Measurements from ENCODE around the gene DZANK1. TPM values are rescaled to one million over a fixed set of nuclear protein-coding genes. Genes with fewer than 3 reads are reported as not detected.
"Not testable (repeated sequence)": the region's sequence is repeated elsewhere in the genome, so short reads cannot be mapped to it uniquely, and the experiment has no call there.

Gene DZANK1
- total RNA-seq, 1 donor from 2014 or later, result 8.3 TPM

DNA sequence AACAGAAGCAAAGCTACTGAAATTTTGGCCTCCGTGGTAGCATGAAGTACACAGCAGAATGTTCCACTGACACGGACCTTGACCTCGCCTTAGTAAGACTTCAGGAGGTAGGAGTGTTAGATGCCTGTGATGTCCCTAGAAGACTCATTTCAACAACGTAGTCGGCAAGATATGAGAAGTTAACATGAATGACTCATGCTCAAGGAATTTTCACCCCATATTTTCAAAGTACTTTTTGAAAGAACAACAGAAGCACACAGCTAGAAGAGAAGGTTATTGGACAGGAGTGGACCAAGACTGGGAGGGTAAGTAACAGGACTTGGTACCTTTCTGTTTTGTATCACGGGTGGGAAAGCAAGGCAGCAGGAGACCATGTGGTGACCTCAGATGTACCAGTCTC is 78.0 kb downstream of the DZANK1 start:
- Histone ChIP-seq H3K4me3 (no peak overlapping the region), H3K79me2 (ENCODE audit: low read depth) (no peaks in the 10 kb centered on the region), H3F3A (ENCODE audit: low read depth) (no peaks in the 10 kb centered on the region), H2AFZ (replicated peaks) (no peak overlapping the region), H3K27ac (no peak overlapping the region), H3K9me3 (ENCODE audit: low read depth) (no peaks in the 10 kb centered on the region), H3K36me3 (no peaks in the 10 kb centered on the region), H4K20me1 (ENCODE audit: low read depth) (no peaks in the 10 kb centered on the region), H3K9ac (no peak overlapping the region), H3K4me2 (no peak overlapping the region), H3K27me3 (no peaks in the 10 kb centered on the region), H3K4me1 (peaks cover 2% of the 10 kb centered on the region)
- TF ChIP-seq, protein P1, sequence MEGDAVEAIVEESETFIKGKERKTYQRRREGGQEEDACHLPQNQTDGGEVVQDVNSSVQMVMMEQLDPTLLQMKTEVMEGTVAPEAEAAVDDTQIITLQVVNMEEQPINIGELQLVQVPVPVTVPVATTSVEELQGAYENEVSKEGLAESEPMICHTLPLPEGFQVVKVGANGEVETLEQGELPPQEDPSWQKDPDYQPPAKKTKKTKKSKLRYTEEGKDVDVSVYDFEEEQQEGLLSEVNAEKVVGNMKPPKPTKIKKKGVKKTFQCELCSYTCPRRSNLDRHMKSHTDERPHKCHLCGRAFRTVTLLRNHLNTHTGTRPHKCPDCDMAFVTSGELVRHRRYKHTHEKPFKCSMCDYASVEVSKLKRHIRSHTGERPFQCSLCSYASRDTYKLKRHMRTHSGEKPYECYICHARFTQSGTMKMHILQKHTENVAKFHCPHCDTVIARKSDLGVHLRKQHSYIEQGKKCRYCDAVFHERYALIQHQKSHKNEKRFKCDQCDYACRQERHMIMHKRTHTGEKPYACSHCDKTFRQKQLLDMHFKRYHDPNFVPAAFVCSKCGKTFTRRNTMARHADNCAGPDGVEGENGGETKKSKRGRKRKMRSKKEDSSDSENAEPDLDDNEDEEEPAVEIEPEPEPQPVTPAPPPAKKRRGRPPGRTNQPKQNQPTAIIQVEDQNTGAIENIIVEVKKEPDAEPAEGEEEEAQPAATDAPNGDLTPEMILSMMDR (IDR thresholded peaks at IDR 0.05), result no peak
- TF ChIP-seq EZH2 (IDR thresholded peaks at IDR 0.05) (no peak), EZH2phosphoT487 (IDR thresholded peaks at IDR 0.05) (no peak)
- H3K36me3 Mint-ChIP-seq, result peaks cover 6% of the 10 kb centered on the region
- DNase-seq (ENCODE audit: low spot score), result no peak
- H3K27me3 Mint-ChIP-seq (ENCODE audit: insufficient read depth, low read depth), result no peaks in the 10 kb centered on the region
- no peaks in the 10 kb centered on the region for H3K4me1 Mint-ChIP-seq
- no peak overlapping the region for H3K4me3 Mint-ChIP-seq
- H3K9me3 Mint-ChIP-seq, result no peaks in the 10 kb centered on the region
- H3K27ac Mint-ChIP-seq, result no peak overlapping the region

DNA sequence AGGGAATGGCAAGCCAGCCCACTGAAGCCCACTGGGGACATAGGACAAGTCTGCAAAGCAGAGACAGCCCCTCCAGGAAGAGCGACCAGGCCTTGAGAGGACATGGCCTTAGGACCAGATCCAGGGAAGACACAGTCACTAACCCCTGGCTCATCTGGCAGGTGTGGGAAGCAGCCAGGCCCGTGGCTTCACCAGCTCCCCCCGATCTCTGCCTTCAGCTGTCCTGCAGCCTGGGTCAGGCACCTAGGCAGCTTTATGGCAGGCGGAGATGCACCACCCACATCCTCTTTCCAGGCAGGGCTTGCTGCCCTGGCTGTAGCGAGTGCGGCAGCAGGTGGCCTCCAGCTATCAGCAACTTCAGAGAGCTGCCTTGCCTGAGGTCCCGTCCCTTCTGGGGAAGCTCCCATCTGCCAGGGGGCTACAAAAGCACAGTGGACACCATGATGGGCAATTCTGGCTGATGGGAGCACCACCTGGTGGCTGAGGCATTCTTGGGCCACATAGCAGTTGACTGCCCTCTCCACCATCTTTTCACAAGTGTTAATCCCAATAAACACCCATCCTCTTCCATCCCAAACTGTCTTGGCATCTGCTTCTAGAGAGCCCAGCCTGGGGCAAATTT is 85.8 kb downstream of the DZANK1 start:
- Histone ChIP-seq H3F3A (ENCODE audit: low read depth) (no peaks in the 10 kb centered on the region), H3K27me3 (no peaks in the 10 kb centered on the region), H3K4me3 (no peak overlapping the region), H3K79me2 (ENCODE audit: low read depth) (no peaks in the 10 kb centered on the region), H4K20me1 (ENCODE audit: low read depth) (no peaks in the 10 kb centered on the region), H2AFZ (replicated peaks) (peak overlapping the region; percentile 68), H3K36me3 (no peaks in the 10 kb centered on the region), H3K4me1 (no peaks in the 10 kb centered on the region), H3K4me2 (no peak overlapping the region), H3K27ac (no peak overlapping the region), H3K9me3 (ENCODE audit: low read depth) (no peaks in the 10 kb centered on the region), H3K9ac (no peak overlapping the region)
- no peak overlapping the region for H3K4me3 Mint-ChIP-seq
- peaks cover 9% of the 10 kb centered on the region for H3K27me3 Mint-ChIP-seq (ENCODE audit: insufficient read depth, low read depth)
- no peak for TF ChIP-seq EZH2 (IDR thresholded peaks at IDR 0.05)
- TF ChIP-seq, protein P1 (IDR thresholded peaks at IDR 0.05), result peak; percentile 27
- peak; percentile 37 for DNase-seq (ENCODE audit: low spot score)
- no peaks in the 10 kb centered on the region for H3K9me3 Mint-ChIP-seq
- H3K27ac Mint-ChIP-seq, result no peak overlapping the region
- no peaks in the 10 kb centered on the region for H3K4me1 Mint-ChIP-seq
- H3K36me3 Mint-ChIP-seq, result no peaks in the 10 kb centered on the region

DNA sequence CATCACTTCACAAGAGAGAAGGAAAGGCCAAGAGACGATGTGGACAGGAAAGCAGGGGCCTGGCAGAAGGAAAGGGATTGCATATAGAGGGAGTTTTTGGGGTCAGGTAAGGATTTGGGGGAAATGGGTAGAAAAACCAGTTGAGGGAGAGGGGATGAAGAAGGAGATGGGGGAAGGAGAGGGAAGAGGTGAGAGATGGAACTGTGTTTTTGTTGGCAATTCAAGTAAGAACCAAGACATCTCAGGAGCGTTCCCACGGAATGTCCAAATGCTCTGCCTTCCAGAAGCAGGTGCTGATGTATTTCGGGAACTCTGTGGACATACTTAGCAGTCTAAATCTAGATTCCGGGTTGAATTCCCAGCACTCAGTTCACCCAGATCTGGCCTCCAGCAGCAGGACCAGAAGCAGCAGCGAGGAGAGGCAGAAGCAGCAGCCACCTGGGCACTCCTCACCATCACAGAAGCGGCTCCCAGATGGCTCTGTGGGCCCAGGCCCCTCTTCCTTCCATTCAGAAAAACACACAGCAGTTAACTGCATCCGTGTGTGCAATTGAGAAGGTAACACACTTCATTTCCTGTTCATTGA is 88.8 kb downstream of the DZANK1 start:
- no peaks in the 10 kb centered on the region for H3K4me1 Mint-ChIP-seq
- no peak overlapping the region for H3K9ac ChIP-seq
- no peaks in the 10 kb centered on the region for H3K9me3 ChIP-seq (ENCODE audit: low read depth)
- no peaks in the 10 kb centered on the region for H3K4me1 ChIP-seq
- H3F3A ChIP-seq (ENCODE audit: low read depth), result no peaks in the 10 kb centered on the region
- no peak overlapping the region for H3K4me3 Mint-ChIP-seq
- no peak for DNase-seq (ENCODE audit: low spot score)
- H3K4me3 ChIP-seq, result no peak overlapping the region
- H3K36me3 ChIP-seq, result no peaks in the 10 kb centered on the region
- no peak overlapping the region for H3K4me2 ChIP-seq
- TF ChIP-seq, protein P1 (IDR thresholded peaks at IDR 0.05), result no peak
- TF ChIP-seq EZH2phosphoT487 (IDR thresholded peaks at IDR 0.05) (no peak), EZH2 (IDR thresholded peaks at IDR 0.05) (no peak)
- H3K27me3 ChIP-seq, result no peaks in the 10 kb centered on the region
- no peaks in the 10 kb centered on the region for H3K9me3 Mint-ChIP-seq
- no peaks in the 10 kb centered on the region for H3K36me3 Mint-ChIP-seq
- H3K27ac Mint-ChIP-seq, result no peak overlapping the region
- peaks cover 9% of the 10 kb centered on the region for H3K27me3 Mint-ChIP-seq (ENCODE audit: insufficient read depth, low read depth)
- no peaks in the 10 kb centered on the region for H3K79me2 ChIP-seq (ENCODE audit: low read depth)
- H3K27ac ChIP-seq, result no peak overlapping the region
- no peak overlapping the region for H2AFZ ChIP-seq (replicated peaks)
- no peaks in the 10 kb centered on the region for H4K20me1 ChIP-seq (ENCODE audit: low read depth)

DNA sequence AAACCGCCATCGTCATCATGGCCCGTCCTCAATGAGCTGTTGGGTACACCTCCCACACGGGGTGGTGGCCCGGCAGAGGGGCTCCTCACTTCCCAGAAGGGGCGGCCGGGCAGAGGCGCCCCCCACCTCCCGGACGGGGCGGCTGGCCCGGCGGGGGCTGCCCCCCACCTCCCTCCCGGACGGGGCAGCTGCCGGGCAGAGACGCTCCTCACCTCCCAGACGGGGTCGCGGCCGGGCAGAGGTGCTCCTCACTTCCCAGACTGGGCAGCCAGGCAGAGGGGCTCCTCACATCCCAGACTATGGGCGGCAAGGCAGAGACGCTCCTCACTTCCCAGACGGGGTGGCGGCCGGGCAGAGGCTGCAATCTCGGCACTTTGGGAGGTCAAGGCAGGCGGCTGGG is 91.3 kb downstream of the DZANK1 start:
- not testable (repeated sequence) for DNase-seq (ENCODE audit: low spot score); H3K27me3 ChIP-seq; H3K27ac Mint-ChIP-seq; H3K36me3 Mint-ChIP-seq; H3K79me2 ChIP-seq (ENCODE audit: low read depth); H3K4me3 ChIP-seq; H3K9me3 Mint-ChIP-seq; H3K4me1 Mint-ChIP-seq; H3K27me3 Mint-ChIP-seq (ENCODE audit: insufficient read depth, low read depth); H3K27ac ChIP-seq; H3K9me3 ChIP-seq (ENCODE audit: low read depth); H3K4me1 ChIP-seq; H3K4me2 ChIP-seq; H3F3A ChIP-seq (ENCODE audit: low read depth); H3K36me3 ChIP-seq; H2AFZ ChIP-seq (replicated peaks); H3K4me3 Mint-ChIP-seq; H4K20me1 ChIP-seq (ENCODE audit: low read depth); H3K9ac ChIP-seq
